ENCODE data around the gene SH2B2. TPM values are rescaled to one million over a fixed set of nuclear protein-coding genes. Genes with fewer than 3 reads are reported as not detected.

SH2B2 gene
- total RNA-seq, 1 experiment from 2014 or later: 14.7 TPM

GRCh38 chr7:102288285-102288930 is 1.7 kb downstream of the SH2B2 start:
- ChIA-PET POLR2A (interaction anchor here (1.2 kb wide), 1 partner anchor 13 kb away, joined by 3 read pairs; no protein-coding TSS in a partner anchor), CTCF (interaction anchor here (0.5 to 2.8 kb wide), 12 partner anchors 8 to 774 kb away, joined by 3 to 13 read pairs (median 4); no protein-coding TSS in a partner anchor)
- DNase-seq (ENCODE audit: low spot score) (no peak), ATAC-seq (no peak)
- Mint-ChIP-seq H3K4me3 (peak overlapping the region; percentile 61), H3K9me3 (no peaks in the 10 kb centered on the region), H3K27ac (no peak overlapping the region), H3K27me3 (ENCODE audit: low read depth) (peaks cover 10% of the 10 kb centered on the region), H3K36me3 (no peaks in the 10 kb centered on the region), H3K4me1 (peaks cover 18% of the 10 kb centered on the region)
- no peak for TF ChIP-seq PREB (CRISPR knock-in tag; IDR thresholded peaks at IDR 0.05; ENCODE audit: borderline replicate concordance)
- TF ChIP-seq KAT7 (CRISPR knock-in tag; IDR thresholded peaks at IDR 0.05; ENCODE audit: borderline replicate concordance): no peak
- no peak for TF ChIP-seq SMAD4 (CRISPR knock-in tag; IDR thresholded peaks at IDR 0.05)
- no peak for TF ChIP-seq ZNF317 (CRISPR knock-in tag; IDR thresholded peaks at IDR 0.05; ENCODE audit: borderline replicate concordance, low read depth)
- no peak for TF ChIP-seq FOXJ3 (CRISPR knock-in tag; IDR thresholded peaks at IDR 0.05; ENCODE audit: borderline replicate concordance)
- TF ChIP-seq ZNF263 (CRISPR knock-in tag; IDR thresholded peaks at IDR 0.05; ENCODE audit: low read depth): no peak
- no peak for TF ChIP-seq ATF2 (CRISPR knock-in tag; IDR thresholded peaks at IDR 0.05; ENCODE audit: borderline replicate concordance, low read depth)
- TF ChIP-seq EMX1 (CRISPR knock-in tag; IDR thresholded peaks at IDR 0.05): no peak
- no peak for TF ChIP-seq AFF4 (CRISPR knock-in tag; IDR thresholded peaks at IDR 0.05; ENCODE audit: borderline replicate concordance)
- no peak for TF ChIP-seq ZNF219 (CRISPR knock-in tag; IDR thresholded peaks at IDR 0.05; ENCODE audit: borderline replicate concordance)
- no peak for TF ChIP-seq TP53 (CRISPR knock-in tag; IDR thresholded peaks at IDR 0.05)
- no peak for TF ChIP-seq TCF7 (CRISPR knock-in tag; IDR thresholded peaks at IDR 0.05; ENCODE audit: low read depth)

- H3K9me3 Mint-ChIP-seq: no peaks in the 10 kb centered on the region
- POLR2A ChIA-PET: no interaction called here
- no peak overlapping the region for H3K27ac Mint-ChIP-seq
- CTCF ChIA-PET: interaction anchor here (0.5 to 2.8 kb wide), 6 partner anchors 10 to 103 kb away, joined by 3 to 13 read pairs (median 4); no protein-coding TSS in a partner anchor
- DNase-seq (ENCODE audit: low spot score) (no peak), ATAC-seq (no peak)
- H3K4me1 Mint-ChIP-seq: peaks cover 23% of the 10 kb centered on the region
- H3K27me3 Mint-ChIP-seq (ENCODE audit: low read depth): peaks cover 12% of the 10 kb centered on the region
- H3K4me3 Mint-ChIP-seq: 0 out of 2 replicates have a peak overlapping the region, but pooled peaks have one; percentile 61
- no peaks in the 10 kb centered on the region for H3K36me3 Mint-ChIP-seq
- no peak for TF ChIP-seq ZNF317 (CRISPR knock-in tag; IDR thresholded peaks at IDR 0.05; ENCODE audit: borderline replicate concordance, low read depth)
- no peak for TF ChIP-seq FOXJ3 (CRISPR knock-in tag; IDR thresholded peaks at IDR 0.05; ENCODE audit: borderline replicate concordance)
- TF ChIP-seq TP53 (CRISPR knock-in tag; IDR thresholded peaks at IDR 0.05): no peak
- no peak for TF ChIP-seq MXD4 (CRISPR knock-in tag; IDR thresholded peaks at IDR 0.05; ENCODE audit: borderline replicate concordance)
- no peak for TF ChIP-seq ARID4B (CRISPR knock-in tag; IDR thresholded peaks at IDR 0.05; ENCODE audit: borderline replicate concordance)
- TF ChIP-seq ATF6 (CRISPR knock-in tag; IDR thresholded peaks at IDR 0.05): no peak
- no peak for TF ChIP-seq FOXP1 (CRISPR knock-in tag; IDR thresholded peaks at IDR 0.05; ENCODE audit: borderline replicate concordance)
These were observed 2.4 kb downstream of the SH2B2 start for GRCh38 chr7:102289057-102289456.
